Ascending aorta (tissue), 2 donors: ENCODE measurements around the gene SGPL1. TPM values are rescaled to one million over a fixed set of nuclear protein-coding genes. Genes with fewer than 3 reads are reported as not detected.

ENCODE experiments used
- DNase-seq, 2 donors: peaks; one replicate each; pipeline ENCODE4 v3.0.0-alpha.2; 2019; ENCODE audit warnings: low spot score in 2 of 2
- H3K27ac ChIP-seq, 2 donors: fragments of 200-600 bp; sonication (generic); one replicate each; pipeline ENCODE4 v1.5.1; 2016 to 2017; ENCODE audit warnings: mild to moderate bottlenecking in 1 of 2
- H3K27me3 ChIP-seq: fragments of 200-600 bp; sonication (generic); one replicate; pipeline ENCODE4 v1.5.1; 2017
- H3K36me3 ChIP-seq, 2 donors: fragments of 200-600 bp; sonication (generic); one replicate each; pipeline ENCODE4 v1.5.1; 2016
- H3K4me1 ChIP-seq, 2 donors: fragments of 200-600 bp; sonication (generic); one replicate each; pipeline ENCODE4 v1.5.1; 2016 to 2017; ENCODE audit warnings: mild to moderate bottlenecking in 1 of 2
- H3K4me3 ChIP-seq, 2 donors: fragments of 200-600 bp; sonication (generic); one replicate each; pipeline ENCODE4 v1.5.1; 2016 to 2017; ENCODE audit warnings: mild to moderate bottlenecking in 1 of 2
- H3K9me3 ChIP-seq, 2 donors: fragments of 200-600 bp; sonication (generic); one replicate each; pipeline ENCODE4 v1.5.1; 2016
- intact Hi-C: fragments of 100-400 bp; cut with DNase I; formaldehyde crosslinking; loops from one replicate; pipeline ENCODE4 v1.15.1; 2023
- total RNA-seq: library from RNA; depleted of rRNA; stranded (reverse); fragments of >200 nt; gene quantifications from one replicate; pipeline ENCODE4 v1.1.0, GENCODE V29; 2016
- TF ChIP-seq, protein P1 (sequence below), 3 experiments: fragments of 200-600 bp in 2 of 3; fragments of 450-650 bp in 1 of 3; sonication (generic) in 2 of 3; IDR thresholded peaks; one replicate each; pipeline ENCODE4 v1.5.1; 2016 to 2019; ENCODE audit warnings: antibody characterized with exemption in 3 of 3, mild to moderate bottlenecking in 1 of 3, moderate library complexity in 1 of 3

The SGPL1 gene
- total RNA-seq, 1 donor from 2014 or later = 6.2 TPM

DNA sequence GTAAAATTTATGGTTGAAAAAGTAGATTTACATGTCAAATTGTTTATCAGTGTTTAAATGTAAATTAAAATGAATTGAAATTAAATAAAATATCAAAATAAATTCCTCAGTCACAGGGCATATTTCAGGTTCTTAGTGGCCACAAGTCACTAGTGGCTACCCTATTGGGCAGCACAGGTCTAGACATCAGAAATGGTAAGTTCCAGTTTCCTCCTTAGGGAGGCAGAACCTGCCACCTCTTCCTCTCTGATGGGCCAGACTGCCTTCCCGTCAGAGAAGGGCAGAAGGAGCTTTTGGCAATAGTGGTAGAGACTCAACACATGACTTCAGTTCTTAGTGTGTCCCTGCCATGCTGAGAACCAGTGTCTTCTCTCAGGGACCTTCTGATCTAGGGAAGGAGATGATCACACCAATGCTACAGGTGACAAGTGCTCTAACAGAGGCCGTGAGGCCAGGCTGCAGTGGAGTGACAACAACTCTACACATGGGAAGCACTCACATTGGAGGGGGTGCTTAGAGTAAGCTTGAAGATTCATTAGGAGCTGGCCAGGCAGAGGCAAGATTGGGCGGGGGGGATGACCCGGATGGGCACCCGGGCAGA lies 87.0 kb downstream of the SGPL1 start:
- Histone ChIP-seq H3K4me3 (no peak overlapping the region), H3K27me3 (no peaks in the 10 kb centered on the region), H3K9me3 (no peaks in the 10 kb centered on the region), H3K4me1 (no peaks in the 10 kb centered on the region), H3K27ac (no peak overlapping the region), H3K36me3 (no peaks in the 10 kb centered on the region)
- no peak for DNase-seq
- TF ChIP-seq, protein P1, sequence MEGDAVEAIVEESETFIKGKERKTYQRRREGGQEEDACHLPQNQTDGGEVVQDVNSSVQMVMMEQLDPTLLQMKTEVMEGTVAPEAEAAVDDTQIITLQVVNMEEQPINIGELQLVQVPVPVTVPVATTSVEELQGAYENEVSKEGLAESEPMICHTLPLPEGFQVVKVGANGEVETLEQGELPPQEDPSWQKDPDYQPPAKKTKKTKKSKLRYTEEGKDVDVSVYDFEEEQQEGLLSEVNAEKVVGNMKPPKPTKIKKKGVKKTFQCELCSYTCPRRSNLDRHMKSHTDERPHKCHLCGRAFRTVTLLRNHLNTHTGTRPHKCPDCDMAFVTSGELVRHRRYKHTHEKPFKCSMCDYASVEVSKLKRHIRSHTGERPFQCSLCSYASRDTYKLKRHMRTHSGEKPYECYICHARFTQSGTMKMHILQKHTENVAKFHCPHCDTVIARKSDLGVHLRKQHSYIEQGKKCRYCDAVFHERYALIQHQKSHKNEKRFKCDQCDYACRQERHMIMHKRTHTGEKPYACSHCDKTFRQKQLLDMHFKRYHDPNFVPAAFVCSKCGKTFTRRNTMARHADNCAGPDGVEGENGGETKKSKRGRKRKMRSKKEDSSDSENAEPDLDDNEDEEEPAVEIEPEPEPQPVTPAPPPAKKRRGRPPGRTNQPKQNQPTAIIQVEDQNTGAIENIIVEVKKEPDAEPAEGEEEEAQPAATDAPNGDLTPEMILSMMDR (IDR thresholded peaks at IDR 0.05) = no peak
- intact Hi-C loops = no loop called here

DNA sequence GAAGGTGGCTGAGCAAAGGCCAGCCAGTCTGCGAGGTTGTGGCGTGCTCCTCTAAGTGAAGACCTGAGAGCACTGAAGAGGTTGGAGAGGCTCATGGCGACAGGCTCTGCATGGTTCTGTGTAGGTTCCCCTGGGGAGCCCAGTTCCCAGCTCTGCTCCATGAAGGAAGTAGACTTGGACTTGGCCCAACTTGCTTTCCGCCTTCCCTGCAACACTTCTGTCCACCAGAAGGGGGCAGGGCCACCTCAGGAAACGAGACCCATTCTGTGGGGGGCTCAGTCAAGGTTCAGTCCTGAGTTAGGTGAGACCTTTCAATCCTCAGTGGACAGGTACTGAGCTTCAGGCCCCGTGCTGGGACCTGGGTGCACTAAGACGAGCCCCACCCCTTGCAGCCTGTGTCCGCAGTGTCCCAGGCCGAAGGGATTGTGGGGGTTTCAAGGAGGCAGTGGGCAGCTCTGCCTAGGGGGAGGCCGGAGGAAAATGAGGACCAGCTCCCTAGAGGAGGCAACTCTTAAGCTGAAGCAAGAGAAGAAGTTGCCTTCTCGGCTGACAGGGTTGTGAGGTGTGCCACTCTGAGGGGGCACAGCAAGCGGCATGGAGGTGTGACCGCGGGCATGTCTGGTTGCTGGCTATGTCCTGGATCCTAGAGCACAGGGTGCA lies 87.6 kb downstream of the SGPL1 start:
- no peak overlapping the region for H3K4me3 ChIP-seq
- H3K27me3 ChIP-seq = no peaks in the 10 kb centered on the region
- H3K9me3 ChIP-seq = no peaks in the 10 kb centered on the region
- no peaks in the 10 kb centered on the region for H3K4me1 ChIP-seq
- TF ChIP-seq, protein P1 (IDR thresholded peaks at IDR 0.05) = peak; percentile 66 to 83 (median 67)
- no peak overlapping the region for H3K27ac ChIP-seq
- peak in 1 of 2 donors; percentile 75 for DNase-seq
- intact Hi-C loops = no loop called here
- no peaks in the 10 kb centered on the region for H3K36me3 ChIP-seq

DNA sequence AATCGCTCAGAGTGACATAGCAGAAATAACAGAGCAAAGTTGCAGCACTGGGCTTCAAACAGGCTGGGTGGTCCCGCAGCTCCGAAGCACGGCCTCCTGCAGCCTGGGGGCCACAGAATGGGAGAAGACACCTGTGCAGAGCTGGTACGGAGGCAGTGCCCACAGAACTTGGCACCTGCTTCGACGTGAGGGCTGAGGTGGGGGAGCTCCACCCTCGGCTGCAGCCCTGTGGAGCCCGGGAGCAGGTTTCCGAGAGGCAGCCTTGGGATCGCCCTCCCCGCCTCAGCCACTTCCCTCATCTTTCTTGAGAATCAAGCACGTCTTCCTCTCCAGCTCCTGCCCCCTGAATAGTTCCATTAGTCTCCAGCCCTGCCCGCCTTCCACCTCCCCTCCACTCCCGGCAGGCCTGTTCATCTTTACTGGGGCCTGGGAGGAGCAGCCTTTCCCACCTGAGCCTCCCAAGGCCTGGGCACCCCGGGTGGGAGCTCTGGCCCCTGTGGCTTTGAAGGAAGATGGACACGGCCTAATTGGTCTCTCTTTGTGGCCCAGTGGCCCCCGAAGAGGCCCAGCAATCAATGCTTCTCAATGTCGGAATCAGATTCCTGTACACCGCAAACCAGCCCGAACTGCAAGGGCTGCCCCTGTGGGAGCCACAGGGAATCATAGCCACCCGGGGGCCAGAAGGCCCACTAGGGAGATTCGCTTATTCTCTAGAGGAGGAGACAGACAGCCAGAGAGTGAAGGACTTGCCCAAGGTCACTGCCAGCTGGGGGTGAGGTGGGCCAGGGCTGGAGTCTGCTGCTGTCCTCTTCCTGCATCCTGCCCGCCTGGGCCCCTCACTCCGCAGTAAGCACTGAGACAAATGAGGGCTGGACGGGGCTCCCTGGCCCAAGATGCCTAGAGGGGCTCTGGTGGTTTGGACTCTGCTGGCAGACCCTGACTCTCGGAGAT lies 89.6 kb downstream of the SGPL1 start:
- no peak overlapping the region for H3K27ac ChIP-seq
- H3K4me3 ChIP-seq = no peak overlapping the region
- H3K9me3 ChIP-seq = no peaks in the 10 kb centered on the region
- H3K4me1 ChIP-seq = no peaks in the 10 kb centered on the region
- TF ChIP-seq, protein P1 (IDR thresholded peaks at IDR 0.05) = no peak
- intact Hi-C loops = no loop called here
- no peak for DNase-seq
- H3K36me3 ChIP-seq = no peaks in the 10 kb centered on the region
- H3K27me3 ChIP-seq = no peaks in the 10 kb centered on the region

DNA sequence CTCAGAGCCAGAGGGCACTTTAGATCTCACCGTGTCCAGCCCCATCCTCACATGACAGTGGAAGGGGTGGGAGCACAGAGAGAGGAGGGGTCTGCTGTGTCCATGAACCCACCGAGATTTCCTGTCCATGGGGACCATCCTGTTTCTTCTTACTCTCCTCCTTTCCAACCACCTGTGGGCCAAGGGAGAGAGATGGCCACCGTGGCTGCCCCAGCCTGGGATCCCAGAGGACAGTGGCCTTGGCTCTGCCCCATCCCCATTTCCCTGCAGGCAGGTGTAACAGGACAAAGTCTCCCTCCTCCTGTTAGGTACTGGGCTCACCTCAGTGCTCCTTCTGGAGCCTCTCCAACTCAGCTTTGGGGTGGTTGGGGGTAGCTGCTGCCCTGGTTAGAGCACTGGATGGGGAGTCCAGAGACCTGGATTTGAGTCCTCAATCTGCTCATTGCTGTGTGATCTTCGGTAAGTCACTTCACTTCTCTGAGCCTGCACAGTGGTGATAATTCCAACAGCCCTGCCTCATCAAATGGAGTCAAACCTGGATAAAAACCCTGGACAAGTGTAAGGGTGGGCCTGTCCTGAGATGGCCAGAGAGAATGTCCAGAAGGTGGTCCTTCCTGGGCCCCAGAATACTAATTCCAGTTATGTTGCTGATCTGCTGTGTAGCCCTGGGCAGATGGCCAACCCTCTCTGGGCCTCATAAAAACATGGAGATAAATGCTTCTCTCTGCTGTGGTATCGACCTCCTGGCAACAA lies 90.5 kb downstream of the SGPL1 start:
- Histone ChIP-seq H3K9me3 (no peaks in the 10 kb centered on the region), H3K27ac (no peak overlapping the region), H3K4me1 (no peaks in the 10 kb centered on the region), H3K27me3 (no peaks in the 10 kb centered on the region), H3K36me3 (no peaks in the 10 kb centered on the region), H3K4me3 (no peak overlapping the region)
- TF ChIP-seq, protein P1 (IDR thresholded peaks at IDR 0.05) = no peak
- intact Hi-C loops = no loop called here
- DNase-seq = no peak

DNA sequence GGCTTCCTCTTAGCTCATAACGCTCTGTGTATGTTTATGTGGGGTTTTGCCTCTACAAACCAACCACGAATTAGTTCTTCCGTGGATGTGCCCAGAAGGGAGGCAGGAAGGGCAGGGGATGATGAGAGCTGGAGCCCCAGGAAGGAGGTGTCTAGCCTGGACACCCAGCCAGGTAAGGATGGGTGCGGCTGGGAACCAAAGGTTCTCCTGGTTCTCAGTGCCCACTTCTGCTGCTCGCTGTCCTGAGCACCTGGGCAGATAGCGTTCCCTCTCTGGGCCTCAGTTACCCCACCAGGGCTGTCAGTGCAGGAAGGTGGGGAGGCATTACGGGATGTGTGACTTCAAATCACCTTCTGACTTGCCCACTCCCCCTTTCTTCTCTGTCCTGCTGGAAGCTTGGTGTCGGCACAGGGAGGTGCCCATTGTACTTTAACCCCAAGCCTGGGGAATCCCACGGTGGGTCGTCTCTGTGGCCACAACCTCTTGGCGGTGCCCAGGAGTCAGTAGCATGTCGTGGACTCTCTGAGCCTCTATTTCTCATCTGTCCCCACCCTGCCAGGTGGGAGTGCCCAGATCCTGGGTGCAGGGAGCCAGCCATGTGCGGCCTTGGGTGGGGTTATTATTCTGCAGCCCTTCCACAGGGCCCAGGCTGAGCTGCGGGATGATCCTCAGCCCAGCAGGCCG lies 91.3 kb downstream of the SGPL1 start:
- Histone ChIP-seq H3K9me3 (no peaks in the 10 kb centered on the region), H3K36me3 (no peaks in the 10 kb centered on the region), H3K4me3 (no peak overlapping the region), H3K27ac (no peak overlapping the region), H3K27me3 (no peaks in the 10 kb centered on the region), H3K4me1 (no peaks in the 10 kb centered on the region)
- no peak for DNase-seq
- intact Hi-C loops = no loop called here
- TF ChIP-seq, protein P1 (IDR thresholded peaks at IDR 0.05) = no peak
